SHP77 (cell line): ENCODE measurements around the gene PDIK1L.
A peak's percentile ranks its signal among the peaks of the same experiment; 100 is the strongest.
"Not testable (repeated sequence)": the region's sequence is repeated elsewhere in the genome, so short reads cannot be mapped to it uniquely, and the experiment has no call there.

ENCODE experiments used
- DNase-seq, 2 experiments: peaks; one replicate each; lab custom pipeline; 2025; lab: John Stamatoyannopoulos, UW

PDIK1L gene

GRCh38 chr1:26090893-26091292 lies 20.7 kb upstream of the PDIK1L start:
- no peak for DNase-seq

- DNase-seq = no peak
Measured at GRCh38 chr1:26092422-26092821, 19.2 kb upstream of the PDIK1L start.

- DNase-seq = not testable (repeated sequence)
Measured at GRCh38 chr1:26093569-26093968, 18.1 kb upstream of the PDIK1L start.

- DNase-seq = no peak
Measured at GRCh38 chr1:26094076-26094669, 17.5 kb upstream of the PDIK1L start.

- peak in 1 of 2 experiments; percentile 35 for DNase-seq
Measured at GRCh38 chr1:26094677-26095383, 16.8 kb upstream of the PDIK1L start.

GRCh38 chr1:26096471-26096870 lies 15.2 kb upstream of the PDIK1L start:
- no peak for DNase-seq

GRCh38 chr1:26097696-26098095 lies 13.9 kb upstream of the PDIK1L start:
- no peak for DNase-seq

- DNase-seq = no peak
Measured at GRCh38 chr1:26098602-26099001, 13.0 kb upstream of the PDIK1L start.

- DNase-seq = no peak
Measured at GRCh38 chr1:26099780-26100179, 11.8 kb upstream of the PDIK1L start.

- DNase-seq = not testable (repeated sequence)
Measured at GRCh38 chr1:26100204-26100603, 11.4 kb upstream of the PDIK1L start.

GRCh38 chr1:26102119-26102518 lies 9.5 kb upstream of the PDIK1L start:
- DNase-seq = no peak

GRCh38 chr1:26102526-26102925 lies 9.1 kb upstream of the PDIK1L start:
- DNase-seq = no peak

GRCh38 chr1:26105226-26105548 lies 6.4 kb upstream of the PDIK1L start:
- DNase-seq = not testable (repeated sequence)

GRCh38 chr1:26109229-26110164 lies 2.1 kb upstream of the PDIK1L start:
- DNase-seq = no peak

GRCh38 chr1:26110731-26111529 lies 694 bp upstream of the PDIK1L start:
- DNase-seq = peak; percentile 25 to 65

- DNase-seq = peak in 1 of 2 experiments; percentile 76
Measured at GRCh38 chr1:26112407-26112775, 767 bp downstream of the PDIK1L start.

- DNase-seq = no peak
Measured at GRCh38 chr1:26114165-26114927, 2.7 kb downstream of the PDIK1L start.

GRCh38 chr1:26119892-26120608 lies 8.4 kb downstream of the PDIK1L start:
- no peak for DNase-seq

GRCh38 chr1:26121854-26122773 lies 10.5 kb downstream of the PDIK1L start:
- DNase-seq = no peak
